MCF 10A (cell line): ENCODE measurements around the gene HDAC5. TPM values are rescaled to one million over a fixed set of nuclear protein-coding genes. Genes with fewer than 3 reads are reported as not detected.

Source experiments
- BruUV-seq: library from RNA; stranded (reverse); fragments of 400-500 nt; replicated peaks from 2 replicates; lab custom pipeline; 2021; lab: Mats Ljungman, UMichigan
- CTCF ChIA-PET: fragments of 300-600 bp; sonication (Branson Sonifier 250); formaldehyde crosslinking; extraction: SDS; loops from one replicate; lab custom pipeline; 2021; ENCODE audit warnings: antibody characterized with exemption, inconsistent platforms; lab: Yijun Ruan, JAX
- POLR2A ChIA-PET: fragments of 300-600, 350-650 bp; sonication (Branson Sonifier 250); formaldehyde crosslinking; extraction: SDS; loops from one replicate; lab custom pipeline; 2020; ENCODE audit warnings: antibody characterized with exemption, inconsistent platforms; lab: Yijun Ruan, JAX
- DNase-seq: peaks from one replicate; pipeline ENCODE4 v3.0.0-alpha.2; 2018; ENCODE audit not compliant: unreplicated experiment
- H3K27ac Mint-ChIP-seq: one replicate; pipeline ENCODE4 v1.8.0; 2022; ENCODE audit warnings: mild to moderate bottlenecking, low read depth, mixed read lengths; ENCODE audit not compliant: unreplicated experiment
- H3K27me3 Mint-ChIP-seq: one replicate; pipeline ENCODE4 v1.8.0; 2022; ENCODE audit warnings: mixed read lengths; ENCODE audit not compliant: insufficient read depth, unreplicated experiment
- H3K36me3 Mint-ChIP-seq: one replicate; pipeline ENCODE4 v1.8.0; 2022; ENCODE audit warnings: mild to moderate bottlenecking, moderate library complexity, mixed read lengths; ENCODE audit not compliant: insufficient read depth, unreplicated experiment
- H3K4me1 Mint-ChIP-seq: one replicate; pipeline ENCODE4 v1.8.0; 2022; ENCODE audit warnings: mixed read lengths; ENCODE audit not compliant: insufficient read depth, unreplicated experiment
- H3K4me3 Mint-ChIP-seq: one replicate; pipeline ENCODE4 v1.8.0; 2022; ENCODE audit warnings: mild to moderate bottlenecking, moderate library complexity, mixed read lengths; ENCODE audit not compliant: unreplicated experiment
- H3K9me3 Mint-ChIP-seq: one replicate; pipeline ENCODE4 v1.8.0; 2022; ENCODE audit warnings: mixed read lengths; ENCODE audit not compliant: unreplicated experiment
- intact Hi-C: fragments of 100-400 bp; cut with micrococcal nuclease; formaldehyde crosslinking; loops from 2 replicates; pipeline ENCODE4 v1.14.1; 2022
- total RNA-seq: library from RNA; stranded (reverse); gene quantifications from 2 replicates; pipeline ENCODE4 v1.2.3, GENCODE V29; 2022
- TF ChIP-seq, protein P1 (sequence below): fragments of 200-600 bp; IDR thresholded peaks from one replicate; pipeline ENCODE4 v1.8.0; 2022; ENCODE audit warnings: antibody characterized with exemption, mild to moderate bottlenecking; ENCODE audit not compliant: unreplicated experiment

HDAC5 gene
- total RNA-seq, 1 experiment from 2014 or later = 12.1 TPM

DNA sequence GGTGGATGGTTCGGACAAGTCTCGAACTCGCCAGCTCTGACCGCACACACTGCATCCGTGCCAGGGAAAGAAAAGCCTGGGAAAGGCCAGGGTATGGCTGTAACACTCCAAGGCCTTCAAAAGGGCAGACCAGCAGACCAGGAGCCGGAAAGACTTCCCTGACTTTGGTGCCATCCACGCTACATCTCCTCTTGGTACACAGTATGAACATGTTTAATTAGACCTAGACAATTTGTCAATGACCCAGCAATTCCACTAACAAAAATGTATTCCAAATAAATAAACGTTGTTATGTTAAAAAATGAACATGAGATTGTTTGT, 637 bp upstream of the HDAC5 start:
- intact Hi-C loops = loop anchor here (5.0 kb wide), 1 partner anchor 37 kb away; no protein-coding TSS in a partner anchor
- Mint-ChIP-seq H3K27ac (peak overlapping the region; percentile 98), H3K4me1 (peaks cover under 1% of the 10 kb centered on the region), H3K9me3 (no peaks in the 10 kb centered on the region), H3K36me3 (peaks cover 6% of the 10 kb centered on the region), H3K27me3 (no peaks in the 10 kb centered on the region), H3K4me3 (peak overlapping the region; percentile 86)
- DNase-seq = no peak
- BruUV-seq = TSS peak; percentile 99
- CTCF ChIA-PET = interaction anchor here (0.6 to 2.1 kb wide), 6 partner anchors 10 to 45 kb away, joined by 3 to 14 read pairs (median 3); no protein-coding TSS in a partner anchor
- TF ChIP-seq, protein P1, sequence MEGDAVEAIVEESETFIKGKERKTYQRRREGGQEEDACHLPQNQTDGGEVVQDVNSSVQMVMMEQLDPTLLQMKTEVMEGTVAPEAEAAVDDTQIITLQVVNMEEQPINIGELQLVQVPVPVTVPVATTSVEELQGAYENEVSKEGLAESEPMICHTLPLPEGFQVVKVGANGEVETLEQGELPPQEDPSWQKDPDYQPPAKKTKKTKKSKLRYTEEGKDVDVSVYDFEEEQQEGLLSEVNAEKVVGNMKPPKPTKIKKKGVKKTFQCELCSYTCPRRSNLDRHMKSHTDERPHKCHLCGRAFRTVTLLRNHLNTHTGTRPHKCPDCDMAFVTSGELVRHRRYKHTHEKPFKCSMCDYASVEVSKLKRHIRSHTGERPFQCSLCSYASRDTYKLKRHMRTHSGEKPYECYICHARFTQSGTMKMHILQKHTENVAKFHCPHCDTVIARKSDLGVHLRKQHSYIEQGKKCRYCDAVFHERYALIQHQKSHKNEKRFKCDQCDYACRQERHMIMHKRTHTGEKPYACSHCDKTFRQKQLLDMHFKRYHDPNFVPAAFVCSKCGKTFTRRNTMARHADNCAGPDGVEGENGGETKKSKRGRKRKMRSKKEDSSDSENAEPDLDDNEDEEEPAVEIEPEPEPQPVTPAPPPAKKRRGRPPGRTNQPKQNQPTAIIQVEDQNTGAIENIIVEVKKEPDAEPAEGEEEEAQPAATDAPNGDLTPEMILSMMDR = no peak
- POLR2A ChIA-PET = interaction anchor here (0.7 to 3.5 kb wide), 20 partner anchors 9 to 221 kb away, joined by 3 to 66 read pairs (median 8); partner anchors contain the start of genes G6PC3, GRN, HROB and LSM12

DNA sequence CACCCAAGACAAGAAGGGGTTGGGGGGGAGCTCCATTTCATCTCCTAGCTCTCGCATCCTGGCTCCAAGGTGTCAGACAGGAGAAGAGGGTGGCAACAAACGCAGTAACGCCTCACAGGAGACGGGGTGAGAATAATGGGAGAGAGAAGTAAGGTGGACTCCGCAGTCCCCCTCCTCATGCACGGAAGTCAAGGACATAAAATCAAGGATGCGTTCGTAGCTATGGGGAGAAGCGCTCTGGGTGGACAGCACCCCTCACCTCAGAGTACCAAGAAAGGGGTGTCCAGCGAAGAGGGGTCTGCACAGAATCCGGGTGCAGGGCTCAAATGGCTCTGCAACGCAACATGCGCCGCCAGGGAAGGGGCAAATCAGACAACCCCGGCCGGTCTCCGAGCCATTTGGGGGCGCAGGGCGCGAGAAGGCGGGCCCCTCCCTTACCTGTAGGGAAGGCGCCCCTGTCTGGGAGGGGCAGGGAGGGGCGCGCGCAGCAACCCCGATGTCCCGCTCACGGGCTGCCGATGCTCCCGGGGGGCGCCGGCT, 555 bp downstream of the HDAC5 start:
- Mint-ChIP-seq H3K4me1 (peaks cover 6% of the 10 kb centered on the region), H3K27ac (peak overlapping the region; percentile 98), H3K36me3 (peaks cover 6% of the 10 kb centered on the region), H3K27me3 (no peaks in the 10 kb centered on the region), H3K9me3 (no peaks in the 10 kb centered on the region), H3K4me3 (peak overlapping the region; percentile 86)
- intact Hi-C loops = loop anchor here (2.0 to 5.0 kb wide), 2 partner anchors 14 to 36 kb away; no protein-coding TSS in a partner anchor
- DNase-seq = no peak
- POLR2A ChIA-PET = interaction anchor here (0.7 to 3.5 kb wide), 21 partner anchors 8 to 975 kb away, joined by 3 to 66 read pairs (median 8); partner anchors contain the start of genes G6PC3, GRN, HROB and LSM12
- BruUV-seq = TSS peak; percentile 60
- CTCF ChIA-PET = interaction anchor here (0.6 to 2.1 kb wide), 8 partner anchors 10 to 221 kb away, joined by 3 to 14 read pairs (median 4); no protein-coding TSS in a partner anchor
- TF ChIP-seq, protein P1 = no peak

DNA sequence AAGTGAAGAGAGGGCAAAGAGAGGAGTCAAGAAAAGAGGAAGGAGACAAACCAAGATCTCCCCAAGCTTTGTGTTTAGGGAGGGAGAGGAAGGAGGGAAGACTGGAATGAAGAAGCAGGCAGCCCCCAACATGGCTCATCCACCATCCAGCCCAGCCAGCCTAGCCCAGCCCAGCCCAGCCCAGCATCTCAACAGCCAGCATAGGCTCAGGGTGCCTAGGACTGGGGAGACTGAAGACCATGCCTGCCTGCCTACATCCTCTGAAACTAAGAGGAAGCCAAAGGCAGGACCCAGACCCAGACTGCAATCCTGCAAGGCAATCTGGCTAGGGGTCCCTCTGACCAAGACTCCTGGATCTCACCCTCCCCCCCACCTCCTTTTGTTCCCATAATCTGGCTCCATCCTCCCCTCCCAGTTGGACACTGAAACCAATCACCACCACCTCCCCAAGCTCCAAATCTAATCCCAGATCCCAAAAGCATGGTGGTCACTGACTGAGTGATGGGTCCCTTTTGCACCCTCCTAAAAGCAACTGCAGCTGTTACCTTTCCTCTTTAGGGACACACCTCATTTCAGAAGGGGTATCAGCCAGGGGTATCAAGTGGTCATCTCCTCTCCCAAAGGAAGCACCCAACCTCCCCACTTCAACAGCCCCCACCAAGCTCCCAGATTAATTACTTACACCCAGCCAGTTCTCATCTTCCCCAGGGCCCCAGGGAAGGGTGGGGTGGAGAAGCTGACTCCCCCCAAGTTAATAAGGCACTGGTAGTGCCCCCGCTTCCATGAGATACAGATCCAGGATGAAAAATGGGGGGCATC, 1.2 kb downstream of the HDAC5 start:
- TF ChIP-seq, protein P1 = no peak
- Mint-ChIP-seq H3K36me3 (peaks cover 6% of the 10 kb centered on the region), H3K9me3 (no peaks in the 10 kb centered on the region), H3K4me3 (peak overlapping the region; percentile 86), H3K27me3 (no peaks in the 10 kb centered on the region), H3K4me1 (peaks cover 6% of the 10 kb centered on the region), H3K27ac (no peak overlapping the region)
- intact Hi-C loops = loop anchor here (2.0 to 5.0 kb wide), 2 partner anchors 13 to 35 kb away; no protein-coding TSS in a partner anchor
- no TSS peak for BruUV-seq
- CTCF ChIA-PET = interaction anchor here (0.7 to 2.1 kb wide), 4 partner anchors 10 to 222 kb away, joined by 3 to 14 read pairs (median 4); no protein-coding TSS in a partner anchor
- POLR2A ChIA-PET = interaction anchor here (0.6 to 3.5 kb wide), 14 partner anchors 8 to 974 kb away, joined by 3 to 66 read pairs (median 13); partner anchors contain the start of genes G6PC3, HROB, LSM12 and TMUB2
- DNase-seq = no peak
